Aorta (tissue), 5 donors: ENCODE results near the gene NCKAP5. TPM values are rescaled to one million over a fixed set of nuclear protein-coding genes. Genes with fewer than 3 reads are reported as not detected.
"Not testable (repeated sequence)": the region's sequence is repeated elsewhere in the genome, so short reads cannot be mapped to it uniquely, and the experiment has no call there.

Experiments used
- ATAC-seq: fragments of 200-7000 bp; cut with Tn5 transposase; one replicate; pipeline ENCODE4 v1.9.1; 2022; ENCODE audit warnings: moderate library complexity; ENCODE audit not compliant: low FRiP score
- DNase-seq, 2 donors: peaks; one replicate each; pipeline ENCODE4 v3.0.0-alpha.2; 2020
- H3K27ac ChIP-seq, 2 donors: one replicate each; pipeline ENCODE4 v1.5.1; 2013; ENCODE audit warnings: low read length in 2 of 2, mild to moderate bottlenecking in 2 of 2, moderate library complexity in 2 of 2, control low read depth in 1 of 2, inconsistent platforms in 1 of 2, low read depth in 1 of 2
- H3K27me3 ChIP-seq, 2 donors: one replicate each; pipeline ENCODE4 v1.6.1; 2013; ENCODE audit warnings: control low read depth in 1 of 2, low read length in 1 of 2, mild to moderate bottlenecking in 1 of 2, moderate library complexity in 1 of 2; ENCODE audit not compliant: insufficient read depth in 2 of 2, control insufficient read depth in 1 of 2
- H3K36me3 ChIP-seq, 2 donors: one replicate each; pipeline ENCODE4 v1.6.1; 2013; ENCODE audit warnings: control low read depth in 1 of 2, low read length in 1 of 2, mild to moderate bottlenecking in 1 of 2; ENCODE audit not compliant: insufficient read depth in 2 of 2, control insufficient read depth in 1 of 2
- H3K4me1 ChIP-seq, 2 donors: one replicate each; pipeline ENCODE4 v1.6.1; 2013; ENCODE audit warnings: low read length in 2 of 2, control low read depth in 1 of 2, mild to moderate bottlenecking in 1 of 2, moderate library complexity in 1 of 2; ENCODE audit not compliant: insufficient read depth in 2 of 2, control insufficient read depth in 1 of 2
- H3K4me3 ChIP-seq, 2 donors: one replicate each; pipeline ENCODE4 v1.5.1; 2013; ENCODE audit warnings: low read length in 2 of 2, control low read depth in 1 of 2, mild to moderate bottlenecking in 1 of 2
- H3K9me3 ChIP-seq: one replicate; pipeline ENCODE4 v1.6.1; 2013; ENCODE audit warnings: mild to moderate bottlenecking, low read length; ENCODE audit not compliant: control insufficient read depth
- WGBS, 2 donors: extraction: QIAGEN DNeasy Blood & Tissue Kit; methylation state at CpG; one replicate each; pipeline ENCODE4 v1.1.7; 2013; 5-methylcytosine and 5-hydroxymethylcytosine counted together
- intact Hi-C, 2 donors: fragments of 100-400 bp; cut with DNase I; formaldehyde crosslinking; loops; one replicate each; pipeline versions ENCODE4 v1.14.2 to v1.15.0; 2022
- polyA plus RNA-seq, 2 donors: library from polyadenylated mRNA; stranded (reverse); fragments of 200-250 nt; gene quantifications; one replicate each; pipeline ENCODE4 v1.2.3, GENCODE V29; 2013
- total RNA-seq, 2 donors: library from RNA; stranded (reverse); fragmentation: NEBNext Ultra II Directional; extraction: Animal tissue kit (Norgen Biotek cat#: 25700); gene quantifications; one replicate each; pipeline ENCODE4 v1.2.1, GENCODE V29; 2021
- donor health status: healthy with polysubstance abuse.
- donor health status: Bipolar disorder and iron deficiency.
- donor health status: DM: no; HTN: no; CAD: no.
- donor health status: DM: no; HTN: no; CAD: no.
- donor health status: DM: yes; HTN: yes; CAD: no.

The NCKAP5 gene
- total and polyA plus RNA-seq, 4 donors, result 0.75 to 7.5 (median 2.4) TPM; not detected in 1

GRCh38 chr2:133476931-133477615, 91.2 kb downstream of the NCKAP5 start:
- H3K36me3 ChIP-seq, result no peaks in the 10 kb centered on the region
- H3K4me3 ChIP-seq, result no peak overlapping the region
- no peak overlapping the region for H3K27ac ChIP-seq
- peaks cover 1% of the 10 kb centered on the region for H3K9me3 ChIP-seq
- no peaks in the 10 kb centered on the region for H3K4me1 ChIP-seq
- intact Hi-C loops, result no loop called here
- ATAC-seq, result no peak
- DNase-seq, result no peak
- no peaks in the 10 kb centered on the region for H3K27me3 ChIP-seq
- 92 to 93% methylated on average over 3 of the region's 3 CpGs for WGBS, 2 donors

GRCh38 chr2:133476286-133476685, 92.0 kb downstream of the NCKAP5 start:
- Histone ChIP-seq H3K9me3 (peaks cover 3% of the 10 kb centered on the region), H3K36me3 (no peaks in the 10 kb centered on the region), H3K27ac (no peak overlapping the region), H3K4me1 (no peaks in the 10 kb centered on the region), H3K27me3 (no peaks in the 10 kb centered on the region), H3K4me3 (no peak overlapping the region)
- intact Hi-C loops, result no loop called here
- WGBS, 2 donors, result 86 to 88% methylated on average over 4 of the region's 4 CpGs
- no peak for ATAC-seq
- DNase-seq, result no peak

- peaks cover 2% of the 10 kb centered on the region for H3K9me3 ChIP-seq
- no peaks in the 10 kb centered on the region for H3K36me3 ChIP-seq
- DNase-seq (no peak), ATAC-seq (no peak)
- H3K27ac ChIP-seq, result no peak overlapping the region
- intact Hi-C loops, result no loop called here
- H3K4me3 ChIP-seq, result no peak overlapping the region
- H3K4me1 ChIP-seq, result no peaks in the 10 kb centered on the region
- H3K27me3 ChIP-seq, result no peaks in the 10 kb centered on the region
Observed at GRCh38 chr2:133475610-133476009, 92.7 kb downstream of the NCKAP5 start.

GRCh38 chr2:133470446-133470845, 97.8 kb downstream of the NCKAP5 start:
- H3K4me1 ChIP-seq, intact Hi-C loops, H3K9me3 ChIP-seq, H3K36me3 ChIP-seq, H3K27me3 ChIP-seq, ATAC-seq, H3K4me3 ChIP-seq, DNase-seq, H3K27ac ChIP-seq: not testable (repeated sequence)
- 83 to 95% methylated on average over 7 to 13 of the region's 13 CpGs for WGBS, 2 donors

GRCh38 chr2:133462811-133463210, 105.5 kb downstream of the NCKAP5 start:
- no peaks in the 10 kb centered on the region for H3K4me1 ChIP-seq
- intact Hi-C loops, result no loop called here
- DNase-seq (no peak), ATAC-seq (no peak)
- 85 to 87% methylated on average over 6 of the region's 6 CpGs for WGBS, 2 donors
- no peaks in the 10 kb centered on the region for H3K27me3 ChIP-seq
- H3K36me3 ChIP-seq, result no peaks in the 10 kb centered on the region
- no peak overlapping the region for H3K4me3 ChIP-seq
- no peak overlapping the region for H3K27ac ChIP-seq
- no peaks in the 10 kb centered on the region for H3K9me3 ChIP-seq

GRCh38 chr2:133461484-133461883, 106.8 kb downstream of the NCKAP5 start:
- Histone ChIP-seq H3K27me3 (no peaks in the 10 kb centered on the region), H3K4me1 (no peaks in the 10 kb centered on the region), H3K4me3 (no peak overlapping the region), H3K9me3 (no peaks in the 10 kb centered on the region), H3K27ac (no peak overlapping the region), H3K36me3 (no peaks in the 10 kb centered on the region)
- ATAC-seq (no peak), DNase-seq (no peak)
- WGBS, 2 donors, result 65 to 89% methylated on average over 4 of the region's 4 CpGs
- intact Hi-C loops, result no loop called here

GRCh38 chr2:133459590-133459989, 108.7 kb downstream of the NCKAP5 start:
- Histone ChIP-seq H3K9me3 (peaks cover 2% of the 10 kb centered on the region), H3K36me3 (no peaks in the 10 kb centered on the region), H3K27ac (no peak overlapping the region), H3K27me3 (peaks cover 0 to 2% of the 10 kb centered on the region in 2 donors), H3K4me3 (no peak overlapping the region), H3K4me1 (no peaks in the 10 kb centered on the region)
- 70 to 89% methylated on average over 3 of the region's 3 CpGs for WGBS, 2 donors
- intact Hi-C loops, result no loop called here
- ATAC-seq (no peak), DNase-seq (no peak)

- Histone ChIP-seq H3K9me3 (peaks cover 2% of the 10 kb centered on the region), H3K27ac (no peak overlapping the region)
Observed at GRCh38 chr2:133458280-133458679, 110.0 kb downstream of the NCKAP5 start.

GRCh38 chr2:133457861-133458260, 110.4 kb downstream of the NCKAP5 start:
- DNase-seq (no peak), ATAC-seq (no peak)
- Histone ChIP-seq H3K4me3 (no peak overlapping the region), H3K36me3 (no peaks in the 10 kb centered on the region), H3K4me1 (no peaks in the 10 kb centered on the region), H3K9me3 (peaks cover 2% of the 10 kb centered on the region), H3K27ac (no peak overlapping the region), H3K27me3 (peaks cover 0 to 2% of the 10 kb centered on the region in 2 donors)
- WGBS, 2 donors, result 85 to 86% methylated on average over 4 of the region's 4 CpGs
- intact Hi-C loops, result no loop called here

More at GRCh38 chr2:133458280-133458679, 110.0 kb downstream of the NCKAP5 start:
- H3K4me1 ChIP-seq, result no peaks in the 10 kb centered on the region
- no peaks in the 10 kb centered on the region for H3K36me3 ChIP-seq
- peaks cover 0 to 2% of the 10 kb centered on the region in 2 donors for H3K27me3 ChIP-seq
- intact Hi-C loops, result no loop called here
- no peak overlapping the region for H3K4me3 ChIP-seq
- WGBS, 2 donors, result 50 to 58% methylated on average over 3 of the region's 3 CpGs
- DNase-seq, result no peak
- ATAC-seq, result no peak
